HEK293T (cell line): Measurements from ENCODE around the gene SLC35G6.
"Not testable (repeated sequence)": the region's sequence is repeated elsewhere in the genome, so short reads cannot be mapped to it uniquely, and the experiment has no call there.

Experiments
- CTCF ChIA-PET: fragments of 350-600 bp; formaldehyde crosslinking; extraction: SDS; loops from one replicate; lab custom pipeline; 2021; ENCODE audit warnings: antibody characterized with exemption, inconsistent platforms; lab: Yijun Ruan, JAX
- POLR2A ChIA-PET: fragments of 350-600 bp; formaldehyde crosslinking; extraction: SDS; loops from one replicate; lab custom pipeline; 2020; ENCODE audit warnings: antibody characterized with exemption, inconsistent platforms; lab: Yijun Ruan, JAX
- DNase-seq: peaks from one replicate; pipeline ENCODE4 v3.0.0; 2012; ENCODE audit warnings: mixed read lengths; ENCODE audit errors: extremely low spot score
- ARNT ChIP-seq: fragments of 450-650 bp; IDR thresholded peaks from 2 replicates; pipeline ENCODE4 v1.6.1; 2017; ENCODE audit warnings: mild to moderate bottlenecking
- BHLHE40 ChIP-seq: fragments of 450-650 bp; IDR thresholded peaks from 2 replicates; pipeline ENCODE4 v1.6.1; 2016; ENCODE audit warnings: mild to moderate bottlenecking, moderate library complexity, borderline replicate concordance
- CTBP1 ChIP-seq: fragments of 450-650 bp; IDR thresholded peaks from 2 replicates; pipeline ENCODE4 v1.6.1; 2016; ENCODE audit warnings: borderline replicate concordance
- ELF4 ChIP-seq: fragments of 450-650 bp; IDR thresholded peaks from 2 replicates; pipeline ENCODE4 v1.6.1; 2017; ENCODE audit warnings: antibody characterized with exemption
- FOXA1 ChIP-seq: fragments of 450-650 bp; IDR thresholded peaks from 2 replicates; pipeline ENCODE4 v1.6.1; 2016; ENCODE audit warnings: mild to moderate bottlenecking
- FOXK2 ChIP-seq: fragments of 450-650 bp; IDR thresholded peaks from 2 replicates; pipeline ENCODE4 v1.6.1; 2016; ENCODE audit warnings: mild to moderate bottlenecking
- FOXM1 ChIP-seq: fragments of 450-650 bp; IDR thresholded peaks from 2 replicates; pipeline ENCODE4 v1.6.1; 2017; ENCODE audit warnings: mild to moderate bottlenecking, borderline replicate concordance
- HDGF ChIP-seq: fragments of 450-650 bp; IDR thresholded peaks from 2 replicates; pipeline ENCODE4 v1.6.1; 2017; ENCODE audit warnings: antibody characterized with exemption, borderline replicate concordance
- L3MBTL2 ChIP-seq: fragments of 450-650 bp; conservative IDR thresholded peaks from 2 replicates; pipeline ENCODE4 v1.6.1; 2016; ENCODE audit warnings: mild to moderate bottlenecking
- LEF1 ChIP-seq: fragments of 450-650 bp; IDR thresholded peaks from 2 replicates; pipeline ENCODE4 v1.6.1; 2017; ENCODE audit warnings: mild to moderate bottlenecking, borderline replicate concordance
- NFRKB ChIP-seq: fragments of 450-650 bp; IDR thresholded peaks from 2 replicates; pipeline ENCODE4 v1.6.1; 2016; ENCODE audit warnings: mild to moderate bottlenecking, moderate library complexity
- SP1 ChIP-seq: fragments of 450-650 bp; IDR thresholded peaks from 2 replicates; pipeline ENCODE4 v1.6.1; 2017
- SUZ12 ChIP-seq: fragments of 450-650 bp; IDR thresholded peaks from 2 replicates; pipeline ENCODE4 v1.6.1; 2016; ENCODE audit warnings: mild to moderate bottlenecking
- TARDBP ChIP-seq: fragments of 450-650 bp; IDR thresholded peaks from 2 replicates; pipeline ENCODE4 v1.6.1; 2016
- ZNF384 ChIP-seq: fragments of 450-650 bp; IDR thresholded peaks from 2 replicates; pipeline ENCODE4 v1.6.1; 2016
- TF ChIP-seq, protein P1 (sequence below): fragments of 450-650 bp; IDR thresholded peaks from 2 replicates; pipeline ENCODE4 v1.6.1; 2016

The SLC35G6 gene

DNA sequence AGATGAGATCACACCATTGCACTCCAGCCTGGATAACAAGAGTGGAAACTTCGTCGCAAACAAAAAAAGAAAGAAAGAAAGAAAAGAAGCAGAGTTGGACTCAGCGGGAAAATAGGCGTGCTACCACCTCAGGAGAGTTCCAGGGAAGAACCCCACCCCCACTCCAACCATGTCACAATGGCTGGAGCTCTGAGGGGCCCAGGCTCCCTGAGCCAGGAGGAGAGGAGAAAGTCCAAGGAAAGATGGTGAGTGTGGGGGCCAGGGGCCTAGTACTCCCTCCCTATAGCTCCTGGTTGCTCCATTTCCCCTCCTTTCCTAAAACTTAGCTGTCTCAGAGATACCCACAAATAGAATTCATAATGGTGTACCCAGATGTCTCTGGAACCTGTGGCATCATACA lies at the start of gene SLC35G6:
TSS of gene SLC35G6 (plus strand) at position 172 of the 400 bp plus-strand sequence. CDS start at position 243, 71 bp downstream.
- CTCF ChIA-PET, DNase-seq: not testable (repeated sequence)
- POLR2A ChIA-PET = interaction anchor here (8.2 kb wide), 1 partner anchor 43 kb away, joined by 55 read pairs; the partner anchor contains the start of genes FGF11 and TMEM102

- POLR2A ChIA-PET = no interaction called here
- no peak for DNase-seq
- CTCF ChIA-PET = no interaction called here
- TF ChIP-seq L3MBTL2 (no peak), ARNT (no peak), FOXA1 (no peak), FOXK2 (no peak), FOXM1 (no peak), HDGF (no peak), CTBP1 (no peak), TARDBP (no peak), NFRKB (no peak), ZNF384 (no peak), SP1 (no peak), ELF4 (no peak), SUZ12 (no peak)
- TF ChIP-seq, protein P1, sequence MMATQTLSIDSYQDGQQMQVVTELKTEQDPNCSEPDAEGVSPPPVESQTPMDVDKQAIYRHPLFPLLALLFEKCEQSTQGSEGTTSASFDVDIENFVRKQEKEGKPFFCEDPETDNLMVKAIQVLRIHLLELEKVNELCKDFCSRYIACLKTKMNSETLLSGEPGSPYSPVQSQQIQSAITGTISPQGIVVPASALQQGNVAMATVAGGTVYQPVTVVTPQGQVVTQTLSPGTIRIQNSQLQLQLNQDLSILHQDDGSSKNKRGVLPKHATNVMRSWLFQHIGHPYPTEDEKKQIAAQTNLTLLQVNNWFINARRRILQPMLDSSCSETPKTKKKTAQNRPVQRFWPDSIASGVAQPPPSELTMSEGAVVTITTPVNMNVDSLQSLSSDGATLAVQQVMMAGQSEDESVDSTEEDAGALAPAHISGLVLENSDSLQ = no peak
These were observed 49.0 kb upstream of the SLC35G6 start for GRCh38 chr17:7432296-7432695.

DNA sequence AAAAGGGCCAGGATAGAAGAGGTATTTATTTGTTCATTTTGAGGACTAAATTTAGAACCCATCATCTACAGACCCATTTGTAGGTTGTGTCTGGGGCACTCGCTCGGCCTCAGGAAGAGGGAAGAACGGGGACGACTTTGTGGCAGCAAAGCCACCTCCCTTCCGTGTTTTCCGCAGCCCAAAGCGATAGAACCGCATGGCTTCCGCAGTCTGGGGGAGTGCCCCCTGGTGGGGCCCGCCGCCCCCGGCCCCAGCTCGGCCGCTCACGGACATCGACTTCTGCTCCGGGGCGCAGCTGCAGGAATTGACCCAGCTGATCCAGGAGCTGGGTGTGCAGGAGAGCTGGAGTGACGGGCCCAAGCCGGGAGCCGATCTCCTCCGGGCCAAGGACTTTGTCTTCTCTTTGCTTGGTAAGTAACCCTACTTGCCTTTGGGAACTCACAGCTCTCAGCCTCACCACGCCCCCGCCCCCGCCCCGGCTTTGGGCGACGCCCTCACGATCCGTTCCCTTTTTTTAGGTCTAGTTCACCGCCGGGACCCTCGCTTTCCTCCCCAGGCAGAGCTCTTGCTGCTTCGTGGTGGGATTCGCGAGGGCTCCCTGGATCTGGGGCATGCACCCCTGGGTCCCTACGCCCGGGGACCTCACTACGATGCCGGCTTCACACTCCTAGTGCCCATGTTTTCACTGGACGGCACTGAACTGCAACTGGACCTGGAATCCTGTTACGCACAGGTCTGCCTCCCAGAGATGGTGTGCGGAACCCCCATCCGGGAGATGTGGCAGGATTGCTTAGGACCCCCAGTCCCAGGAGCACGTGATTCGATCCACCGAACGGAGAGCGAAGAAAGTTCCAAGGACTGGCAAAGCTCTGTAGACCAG lies 45.3 kb upstream of the SLC35G6 start:
- DNase-seq = peak; percentile 29
- CTCF ChIA-PET = interaction anchor here (0.6 to 2.7 kb wide), 4 partner anchors 8 to 1278 kb away, joined by 3 to 11 read pairs (median 4); partner anchors contain the start of gene CHRNB1
- POLR2A ChIA-PET = interaction anchor here (0.7 to 7.5 kb wide), 14 partner anchors 9 to 125 kb away, joined by 3 to 55 read pairs (median 4); partner anchors contain the start of genes CHRNB1, NEURL4, NLGN2 and POLR2A
- no peak for TF ChIP-seq ELF4
- TF ChIP-seq, protein P1 = peak; percentile 15; the same call in 1 of the 2 replicates

DNA sequence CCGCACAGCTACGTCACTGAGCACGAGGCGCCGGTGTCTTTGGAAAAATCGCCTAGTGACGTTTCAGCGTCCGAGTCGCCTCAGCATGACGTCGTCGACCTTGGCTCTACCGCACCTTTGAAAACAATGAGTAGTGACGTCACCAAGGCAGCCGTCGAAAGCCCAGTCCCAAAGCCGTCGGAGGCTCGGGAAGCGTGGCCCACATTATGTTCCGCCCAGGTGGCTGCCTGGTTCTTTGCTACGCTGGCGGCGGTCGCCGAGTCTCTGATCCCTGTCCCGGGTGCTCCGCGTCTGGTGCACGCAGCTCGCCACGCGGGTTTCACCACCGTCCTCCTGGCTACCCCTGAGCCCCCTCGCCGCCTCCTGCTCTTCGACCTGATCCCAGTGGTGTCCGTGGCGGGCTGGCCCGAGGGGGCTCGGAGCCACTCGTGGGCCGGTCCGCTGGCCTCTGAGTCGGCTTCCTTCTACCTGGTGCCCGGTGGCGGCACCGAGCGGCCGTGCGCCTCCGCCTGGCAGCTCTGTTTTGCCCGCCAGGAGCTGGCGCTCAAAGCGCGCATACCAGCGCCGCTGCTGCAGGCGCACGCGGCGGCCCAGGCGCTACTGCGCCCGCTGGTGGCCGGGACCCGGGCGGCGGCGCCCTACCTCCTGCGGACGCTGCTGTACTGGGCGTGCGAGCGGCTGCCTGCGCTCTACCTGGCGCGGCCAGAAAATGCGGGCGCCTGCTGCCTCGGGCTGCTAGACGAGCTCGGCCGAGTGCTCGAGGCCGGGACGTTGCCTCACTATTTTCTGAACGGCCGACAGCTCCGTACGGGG lies 44.5 kb upstream of the SLC35G6 start:
- TF ChIP-seq L3MBTL2 (peak; percentile 55), ZNF384 (no peak)
- CTCF ChIA-PET = interaction anchor here (0.6 to 2.7 kb wide), 5 partner anchors 9 to 124 kb away, joined by 3 to 11 read pairs (median 3); partner anchors contain the start of gene SENP3
- DNase-seq = peak; percentile 75
- POLR2A ChIA-PET = interaction anchor here (1.0 to 7.5 kb wide), 11 partner anchors 8 to 124 kb away, joined by 3 to 55 read pairs (median 6); partner anchors contain the start of genes CHRNB1, NEURL4, NLGN2 and SLC35G6

DNA sequence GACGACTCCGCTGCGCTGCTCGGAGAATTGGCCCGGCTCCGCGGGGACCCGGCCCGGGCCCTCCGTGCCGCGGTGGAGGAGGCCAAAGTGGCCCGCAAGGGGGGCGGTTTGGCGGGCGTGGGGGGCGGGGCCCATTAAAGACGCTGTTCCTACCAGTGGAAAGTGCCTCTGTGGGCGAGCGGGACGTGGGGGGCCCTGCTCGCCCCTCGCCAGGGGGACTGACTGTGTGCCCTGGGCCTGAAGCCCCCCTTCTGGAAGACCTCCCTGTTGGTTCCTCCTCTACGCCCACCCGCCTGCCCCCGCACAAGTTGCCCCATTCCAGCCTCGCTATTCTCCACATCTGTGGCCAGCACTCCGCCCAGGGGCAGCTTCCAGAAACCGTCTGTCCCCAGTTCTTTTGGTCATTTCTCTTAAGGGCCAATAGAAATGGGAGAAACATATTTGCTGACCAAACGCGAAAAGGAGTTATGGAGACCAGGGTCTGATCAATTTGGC lies 43.8 kb upstream of the SLC35G6 start:
- no peak for DNase-seq
- POLR2A ChIA-PET = interaction anchor here (1.0 to 7.5 kb wide), 8 partner anchors 29 to 123 kb away, joined by 3 to 55 read pairs (median 5); partner anchors contain the start of genes POLR2A, SLC35G6 and ZBTB4
- CTCF ChIA-PET = interaction anchor here (0.6 to 2.7 kb wide), 4 partner anchors 8 to 123 kb away, joined by 3 to 11 read pairs (median 5); partner anchors contain the start of gene SENP3
- TF ChIP-seq L3MBTL2 (no peak), SUZ12 (no peak), CTBP1 (no peak), FOXK2 (no peak), TARDBP (no peak), LEF1 (no peak), FOXA1 (no peak), SP1 (no peak), BHLHE40 (no peak), ZNF384 (no peak), NFRKB (no peak), ELF4 (no peak), HDGF (no peak), FOXM1 (no peak)
- TF ChIP-seq, protein P1 = no peak
